ENCODE data around the gene SPHK2. TPM values are rescaled to one million over a fixed set of nuclear protein-coding genes. Genes with fewer than 3 reads are reported as not detected.
A peak's percentile ranks its signal among the peaks of the same experiment; 100 is the strongest.

Gene SPHK2, protein sequence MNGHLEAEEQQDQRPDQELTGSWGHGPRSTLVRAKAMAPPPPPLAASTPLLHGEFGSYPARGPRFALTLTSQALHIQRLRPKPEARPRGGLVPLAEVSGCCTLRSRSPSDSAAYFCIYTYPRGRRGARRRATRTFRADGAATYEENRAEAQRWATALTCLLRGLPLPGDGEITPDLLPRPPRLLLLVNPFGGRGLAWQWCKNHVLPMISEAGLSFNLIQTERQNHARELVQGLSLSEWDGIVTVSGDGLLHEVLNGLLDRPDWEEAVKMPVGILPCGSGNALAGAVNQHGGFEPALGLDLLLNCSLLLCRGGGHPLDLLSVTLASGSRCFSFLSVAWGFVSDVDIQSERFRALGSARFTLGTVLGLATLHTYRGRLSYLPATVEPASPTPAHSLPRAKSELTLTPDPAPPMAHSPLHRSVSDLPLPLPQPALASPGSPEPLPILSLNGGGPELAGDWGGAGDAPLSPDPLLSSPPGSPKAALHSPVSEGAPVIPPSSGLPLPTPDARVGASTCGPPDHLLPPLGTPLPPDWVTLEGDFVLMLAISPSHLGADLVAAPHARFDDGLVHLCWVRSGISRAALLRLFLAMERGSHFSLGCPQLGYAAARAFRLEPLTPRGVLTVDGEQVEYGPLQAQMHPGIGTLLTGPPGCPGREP
- total RNA-seq (2021; fragmentation: NEBNext Ultra II Directional; extraction: Animal tissue kit (Norgen Biotek cat#: 25700)) (60.9 and 61.6 TPM in 2 replicates), polyA plus RNA-seq (2011; rRNA removed) (43.9 and 81.8 TPM in 2 replicates), polyA minus RNA-seq (2011; rRNA and poly(A)+ RNA removed) (21.2 and 25.9 TPM in 2 replicates)
- 48.1 TPM for polyA plus RNA-seq (2011; cell fraction: cytosol; rRNA removed)
- 85.3 TPM for polyA plus RNA-seq (2011; cell fraction: nucleus; rRNA removed)
- 43.7 to 47.8 TPM (median 45.2 TPM) in 4 replicates for polyA plus RNA-seq (2012, experiment 1 of 2)
- 41.5 TPM for polyA plus RNA-seq (2012, experiment 2 of 2)
- 28.9 TPM for polyA plus RNA-seq (2013, experiment 1 of 2)
- 25.8 TPM for polyA plus RNA-seq (2013, experiment 2 of 2)
- 37.9 TPM for polyA minus RNA-seq (2011; cell fraction: cytosol; rRNA and poly(A)+ RNA removed)
- 55.2 TPM for polyA minus RNA-seq (2011; cell fraction: nucleus; rRNA and poly(A)+ RNA removed)
- long read RNA-seq, experiment 1, partial matches to known transcripts: 21 of 29 reads
- long read RNA-seq, experiment 1, other reads (novel, unspliced or antisense): 5 of 29 reads
- long read RNA-seq, experiment 2, partial matches to known transcripts: 0 of 10 reads
- long read RNA-seq, experiment 2, other reads (novel, unspliced or antisense): 10 of 10 reads

DNA sequence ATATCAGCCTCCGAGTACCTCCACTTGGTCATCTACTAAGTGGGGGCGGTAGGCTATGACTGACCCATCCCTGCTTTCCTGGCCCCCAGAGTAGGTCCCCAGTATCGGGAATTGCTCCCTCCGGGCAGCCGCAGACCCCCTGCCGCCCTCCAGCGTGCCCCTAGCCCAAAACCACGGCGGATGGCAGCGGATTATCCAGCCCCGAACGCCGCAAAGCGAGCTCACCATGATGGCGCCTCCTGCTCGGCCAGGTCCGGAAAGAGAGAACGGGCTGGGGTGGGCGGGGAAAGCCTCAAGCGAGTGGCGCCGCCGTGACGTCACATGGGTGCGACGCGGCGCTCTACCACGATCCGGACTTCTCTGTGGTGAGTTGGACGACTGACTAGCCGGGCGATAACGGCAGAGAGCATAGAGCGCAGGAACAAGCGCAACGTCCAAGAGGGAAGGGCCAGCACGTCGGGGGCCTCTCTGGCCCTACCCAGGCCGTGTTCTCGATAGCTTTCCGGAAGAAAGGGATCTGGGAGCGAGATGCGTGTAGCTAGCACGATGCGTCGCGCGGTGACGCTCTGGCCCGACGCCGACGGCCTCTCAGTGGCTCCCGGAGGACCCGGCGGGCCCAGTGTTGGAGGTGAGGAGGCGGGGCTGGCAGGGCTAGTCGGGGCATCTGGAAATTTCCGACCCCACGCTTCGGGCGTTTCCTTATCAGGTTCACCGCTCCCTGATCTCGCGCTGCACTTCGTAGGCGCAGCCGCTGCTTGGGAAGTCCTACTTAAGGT is at the start of gene SPHK2, which contains the start of gene RPL18:
Gene SPHK2 (plus strand): TSS at position 591 of the 776 bp plus-strand sequence. CDS start 1,009 bp downstream, outside the sequence.
Gene RPL18 (minus strand): TSS at position 263 of the 776 bp plus-strand sequence. CDS start 35 bp downstream, at position 228.
- H3K23me2 ChIP-seq (ENCODE audit: low read depth, low read length): peaks cover 9% of the 10 kb centered on the region
- peaks cover 25 to 32% of the 10 kb centered on the region in 2 experiments for H4K20me1 ChIP-seq (replicated peaks in 1 of 2; ENCODE audit: control insufficient read depth in 1 of 2, insufficient read depth in 2 of 2, low read length in 2 of 2)
- H2BK120ac ChIP-seq (replicated peaks; ENCODE audit: low read depth, low read length): no peak within 1 kb of the TSS
- H3K4me2 ChIP-seq (ENCODE audit: insufficient read depth in 1 of 2, low read depth in 2 of 2, low read length in 2 of 2): peak within 1 kb of the TSS; percentile 64 to 84
- peaks cover 3 to 40% (median 32%) of the 10 kb centered on the region in 4 experiments for H3K4me1 ChIP-seq (replicated peaks in 1 of 4; ENCODE audit: control insufficient read depth in 3 of 4, insufficient read depth in 4 of 4, low read length in 3 of 4)
- peaks cover 4% of the 10 kb centered on the region; the same call in 1 of the 2 replicates for H3K79me1 ChIP-seq (ENCODE audit: low read depth, low read length)
- H2AFZ ChIP-seq (ENCODE audit: low read length): no peak within 1 kb of the TSS
- H3K79me2 ChIP-seq (ENCODE audit: control insufficient read depth in 1 of 2, insufficient read depth in 2 of 2, low read length in 2 of 2): peaks cover 20 to 31% of the 10 kb centered on the region in 2 experiments
- H2AK5ac ChIP-seq (ENCODE audit: low read depth, low read length): 0 out of 2 replicates have a peak within 1 kb of the TSS, but pooled peaks have one; percentile 57
- peak within 1 kb of the TSS; percentile 78 for H4K5ac ChIP-seq (ENCODE audit: insufficient read length, low read depth, low read length)
- H3K9ac ChIP-seq (replicated peaks in 1 of 4; ENCODE audit: extremely low read depth in 1 of 4, low read depth in 3 of 4, low read length in 3 of 4): peak within 1 kb of the TSS; percentile 94 to 100 (median 96)
- no peaks in the 10 kb centered on the region for H3K9me3 ChIP-seq (ENCODE audit: insufficient read depth in 2 of 2, low read depth in 1 of 2, low read length in 1 of 2)
- POLR2A ChIA-PET (ENCODE audit: partially characterized antibody): interaction anchor here (0.6 to 30.9 kb wide), 26 partner anchors 4 to 1058 kb away, joined by 3 to 788 read pairs (median 4); partner anchors contain the start of genes CA11, DBP, FAM83E and FUT2
- peak within 1 kb of the TSS; percentile 83 to 97 (median 94) for H3K4me3 ChIP-seq (ENCODE audit: extremely low read depth in 1 of 4, insufficient read depth in 2 of 4, low read depth in 3 of 4, low read length in 4 of 4)
- H4K8ac ChIP-seq (ENCODE audit: extremely low read depth, insufficient read depth, low read length): peak within 1 kb of the TSS; percentile 97; the same call in 1 of the 2 replicates
- DNase-seq (ENCODE audit: low read depth in 1 of 2, low spot score in 2 of 2): peak; percentile 97 to 98
- H3K56ac ChIP-seq (replicated peaks; ENCODE audit: insufficient read length, low read depth, low read length): peak within 1 kb of the TSS; percentile 75
- H4K91ac ChIP-seq (replicated peaks; ENCODE audit: insufficient read length, low read length): peak within 1 kb of the TSS; percentile 82
- peak within 1 kb of the TSS; percentile 32; the same call in 1 of the 2 replicates for H2BK12ac ChIP-seq (ENCODE audit: low read depth, low read length)
- H2BK5ac ChIP-seq (ENCODE audit: low read depth, low read length): peak within 1 kb of the TSS; percentile 87
- peak within 1 kb of the TSS; percentile 2; the same call in 1 of the 2 replicates for H2BK15ac ChIP-seq (ENCODE audit: low read length)
- peak; percentile 42 for FAIRE-seq
- WGBS, 2 experiments (ENCODE audit: extremely low coverage in 1 of 2, insufficient coverage in 1 of 2, insufficient read length in 1 of 2, insufficient replicate concordance in 2 of 2, low coverage in 1 of 2, low lambda C conversion rate in 2 of 2, missing lambda C conversion rate in 1 of 2): 0% methylated on average over 44 of the region's 69 CpGs; no CpG with 5 or more reads in 1 of the 2 experiments
- no peak within 1 kb of the TSS for H3K14ac ChIP-seq (ENCODE audit: insufficient read length)
- no peak within 1 kb of the TSS for H3K23ac ChIP-seq (ENCODE audit: insufficient read length)
- H2BK20ac ChIP-seq (ENCODE audit: low read length): no peak within 1 kb of the TSS
- peak within 1 kb of the TSS; percentile 87 for H3K27ac ChIP-seq (ENCODE audit: low read depth, low read length)
- no peaks in the 10 kb centered on the region for H3K27me3 ChIP-seq (replicated peaks in 1 of 4; ENCODE audit: control insufficient read depth in 3 of 4, extremely low read depth in 1 of 4, insufficient read depth in 3 of 4, low read length in 3 of 4)
- peak within 1 kb of the TSS; percentile 80 for H3K4ac ChIP-seq (replicated peaks; ENCODE audit: insufficient read length, low read depth, low read length)
- CTCF ChIA-PET (ENCODE audit: partially characterized antibody): interaction anchor here (0.6 to 7.2 kb wide), 5 partner anchors 10 to 870 kb away, joined by 3 to 37 read pairs (median 5); no protein-coding TSS in a partner anchor
- peak within 1 kb of the TSS; percentile 89 for H3K18ac ChIP-seq (ENCODE audit: extremely low read depth, low read length)
- H3K36me3 ChIP-seq (ENCODE audit: control insufficient read depth in 2 of 4, insufficient read depth in 4 of 4, low read length in 3 of 4): peaks cover 17 to 32% (median 21%) of the 10 kb centered on the region in 4 experiments
- TF ChIP-seq BCL11A (IDR thresholded peaks at IDR 0.05; ENCODE audit: low read depth in 2 of 2, low read length in 2 of 2): no peak
- TF ChIP-seq, protein P1, sequence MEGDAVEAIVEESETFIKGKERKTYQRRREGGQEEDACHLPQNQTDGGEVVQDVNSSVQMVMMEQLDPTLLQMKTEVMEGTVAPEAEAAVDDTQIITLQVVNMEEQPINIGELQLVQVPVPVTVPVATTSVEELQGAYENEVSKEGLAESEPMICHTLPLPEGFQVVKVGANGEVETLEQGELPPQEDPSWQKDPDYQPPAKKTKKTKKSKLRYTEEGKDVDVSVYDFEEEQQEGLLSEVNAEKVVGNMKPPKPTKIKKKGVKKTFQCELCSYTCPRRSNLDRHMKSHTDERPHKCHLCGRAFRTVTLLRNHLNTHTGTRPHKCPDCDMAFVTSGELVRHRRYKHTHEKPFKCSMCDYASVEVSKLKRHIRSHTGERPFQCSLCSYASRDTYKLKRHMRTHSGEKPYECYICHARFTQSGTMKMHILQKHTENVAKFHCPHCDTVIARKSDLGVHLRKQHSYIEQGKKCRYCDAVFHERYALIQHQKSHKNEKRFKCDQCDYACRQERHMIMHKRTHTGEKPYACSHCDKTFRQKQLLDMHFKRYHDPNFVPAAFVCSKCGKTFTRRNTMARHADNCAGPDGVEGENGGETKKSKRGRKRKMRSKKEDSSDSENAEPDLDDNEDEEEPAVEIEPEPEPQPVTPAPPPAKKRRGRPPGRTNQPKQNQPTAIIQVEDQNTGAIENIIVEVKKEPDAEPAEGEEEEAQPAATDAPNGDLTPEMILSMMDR (IDR thresholded peaks at IDR 0.05; ENCODE audit: control extremely low read depth in 1 of 3, insufficient read depth in 1 of 3, low read depth in 1 of 3, low read length in 3 of 3): peak in 1 of 3 experiments; percentile 9; a peak in 1 of 4 replicates

All from H1 (cell line).